Type B pancreatic cell (in vitro differentiated cells): ENCODE data around the gene EPB41L4B. TPM values are rescaled to one million over a fixed set of nuclear protein-coding genes. Genes with fewer than 3 reads are reported as not detected.

ENCODE experiments used
- DNase-seq: peaks from one replicate; pipeline ENCODE4 v3.0.0; 2021; ENCODE audit warnings: mixed read lengths; ENCODE audit not compliant: unreplicated experiment; ENCODE audit errors: extremely low spot score
- H3K27ac Mint-ChIP-seq: 2 replicates; pipeline ENCODE4 v1.8.0; 2021; ENCODE audit warnings: mild to moderate bottlenecking, mixed read lengths
- H3K27me3 Mint-ChIP-seq: 2 replicates; pipeline ENCODE4 v1.8.0; 2021; ENCODE audit warnings: mixed read lengths
- H3K36me3 Mint-ChIP-seq: 2 replicates; pipeline ENCODE4 v1.8.0; 2021; ENCODE audit warnings: mixed read lengths
- H3K4me1 Mint-ChIP-seq: one replicate; pipeline ENCODE4 v1.8.0; 2021; ENCODE audit warnings: mixed read lengths; ENCODE audit not compliant: unreplicated experiment
- H3K4me3 Mint-ChIP-seq: 2 replicates; pipeline ENCODE4 v1.8.0; 2021; ENCODE audit warnings: mild to moderate bottlenecking, mixed read lengths
- H3K9me3 Mint-ChIP-seq: 2 replicates; pipeline ENCODE4 v1.8.0; 2021; ENCODE audit warnings: mixed read lengths
- total RNA-seq: library from RNA; stranded (reverse); gene quantifications from 2 replicates; pipeline ENCODE4 v1.2.1, GENCODE V29; 2021; ENCODE audit warnings: low replicate concordance
- TF ChIP-seq, protein P1 (sequence below): fragments of 200-600 bp; sonication (generic); conservative IDR thresholded peaks from 2 replicates; pipeline ENCODE4 v1.5.0; 2021; ENCODE audit warnings: antibody characterized with exemption, mild to moderate bottlenecking

Gene EPB41L4B
- total RNA-seq, 1 donor from 2014 or later: 14.4 TPM

DNA sequence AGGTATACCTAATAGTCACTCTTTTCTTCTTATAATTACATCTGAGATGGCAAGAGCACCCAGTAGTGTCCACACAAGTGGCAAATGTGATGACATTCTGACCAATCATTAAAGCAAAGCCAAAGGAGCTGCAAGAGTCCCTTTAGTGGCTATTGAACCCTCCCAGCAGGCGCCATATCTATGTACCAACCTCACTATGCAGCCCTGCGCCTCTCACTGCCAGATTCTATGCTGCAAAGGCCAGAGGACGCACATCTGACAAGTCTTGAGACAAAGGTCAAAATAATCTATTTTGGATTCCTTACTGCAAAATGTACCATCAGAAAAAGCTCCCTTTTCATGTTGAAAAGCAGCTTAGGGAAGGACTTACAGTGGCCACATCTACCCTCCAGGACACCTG lies 47.0 kb downstream of the EPB41L4B start:
- Mint-ChIP-seq H3K27ac (peak overlapping the region; percentile 28), H3K4me3 (no peak overlapping the region), H3K36me3 (peaks cover 3% of the 10 kb centered on the region), H3K9me3 (no peaks in the 10 kb centered on the region), H3K4me1 (peaks cover 7% of the 10 kb centered on the region), H3K27me3 (no peaks in the 10 kb centered on the region)
- DNase-seq: no peak
- TF ChIP-seq, protein P1, sequence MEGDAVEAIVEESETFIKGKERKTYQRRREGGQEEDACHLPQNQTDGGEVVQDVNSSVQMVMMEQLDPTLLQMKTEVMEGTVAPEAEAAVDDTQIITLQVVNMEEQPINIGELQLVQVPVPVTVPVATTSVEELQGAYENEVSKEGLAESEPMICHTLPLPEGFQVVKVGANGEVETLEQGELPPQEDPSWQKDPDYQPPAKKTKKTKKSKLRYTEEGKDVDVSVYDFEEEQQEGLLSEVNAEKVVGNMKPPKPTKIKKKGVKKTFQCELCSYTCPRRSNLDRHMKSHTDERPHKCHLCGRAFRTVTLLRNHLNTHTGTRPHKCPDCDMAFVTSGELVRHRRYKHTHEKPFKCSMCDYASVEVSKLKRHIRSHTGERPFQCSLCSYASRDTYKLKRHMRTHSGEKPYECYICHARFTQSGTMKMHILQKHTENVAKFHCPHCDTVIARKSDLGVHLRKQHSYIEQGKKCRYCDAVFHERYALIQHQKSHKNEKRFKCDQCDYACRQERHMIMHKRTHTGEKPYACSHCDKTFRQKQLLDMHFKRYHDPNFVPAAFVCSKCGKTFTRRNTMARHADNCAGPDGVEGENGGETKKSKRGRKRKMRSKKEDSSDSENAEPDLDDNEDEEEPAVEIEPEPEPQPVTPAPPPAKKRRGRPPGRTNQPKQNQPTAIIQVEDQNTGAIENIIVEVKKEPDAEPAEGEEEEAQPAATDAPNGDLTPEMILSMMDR: no peak

DNA sequence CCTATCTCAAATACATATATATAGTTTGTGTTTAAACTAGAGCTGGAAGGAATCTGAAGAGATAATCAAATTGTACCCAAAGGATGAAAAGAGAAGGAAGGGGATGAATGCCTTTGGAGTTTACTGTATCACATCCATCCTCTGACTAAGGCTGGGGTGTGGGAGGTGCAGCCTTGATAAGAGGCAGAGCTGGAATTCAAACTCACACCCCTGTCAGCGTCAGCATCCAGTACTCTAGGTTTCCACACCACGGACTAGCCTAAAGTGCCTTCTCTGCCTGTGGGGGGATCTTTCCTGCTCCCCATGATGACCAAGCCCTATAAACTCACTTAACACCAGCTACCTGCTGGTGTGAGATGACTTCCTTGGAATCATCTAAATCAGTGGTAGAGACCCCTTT lies 48.1 kb downstream of the EPB41L4B start:
- no peak overlapping the region for H3K27ac Mint-ChIP-seq
- H3K4me1 Mint-ChIP-seq: peaks cover 7% of the 10 kb centered on the region
- no peak overlapping the region for H3K4me3 Mint-ChIP-seq
- DNase-seq: no peak
- no peaks in the 10 kb centered on the region for H3K9me3 Mint-ChIP-seq
- H3K36me3 Mint-ChIP-seq: peaks cover 3% of the 10 kb centered on the region
- TF ChIP-seq, protein P1: no peak
- H3K27me3 Mint-ChIP-seq: no peaks in the 10 kb centered on the region

DNA sequence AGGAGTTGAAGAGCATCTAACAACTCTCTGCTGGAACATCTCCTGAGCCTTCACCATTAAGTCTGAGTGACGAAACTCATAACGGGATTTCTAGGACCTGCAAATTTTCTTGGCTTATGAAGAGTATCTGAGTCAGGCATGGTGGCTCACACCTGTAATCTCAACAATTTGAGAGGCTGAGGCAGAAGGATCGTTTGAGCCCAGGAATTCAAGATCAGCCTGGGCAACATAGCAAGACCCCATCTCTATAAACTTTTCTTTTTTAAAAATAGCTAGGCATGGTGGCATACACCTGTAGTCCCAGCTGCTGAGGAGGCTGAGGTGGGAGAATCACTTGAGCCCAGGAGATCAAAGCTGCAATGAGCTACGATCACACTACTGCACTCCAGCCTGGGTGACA lies 48.8 kb downstream of the EPB41L4B start:
- Mint-ChIP-seq H3K4me3 (no peak overlapping the region), H3K27ac (no peak overlapping the region), H3K27me3 (no peaks in the 10 kb centered on the region), H3K4me1 (peaks cover 7% of the 10 kb centered on the region), H3K9me3 (peaks cover 4% of the 10 kb centered on the region), H3K36me3 (peaks cover 9% of the 10 kb centered on the region)
- DNase-seq: no peak
- TF ChIP-seq, protein P1: no peak

DNA sequence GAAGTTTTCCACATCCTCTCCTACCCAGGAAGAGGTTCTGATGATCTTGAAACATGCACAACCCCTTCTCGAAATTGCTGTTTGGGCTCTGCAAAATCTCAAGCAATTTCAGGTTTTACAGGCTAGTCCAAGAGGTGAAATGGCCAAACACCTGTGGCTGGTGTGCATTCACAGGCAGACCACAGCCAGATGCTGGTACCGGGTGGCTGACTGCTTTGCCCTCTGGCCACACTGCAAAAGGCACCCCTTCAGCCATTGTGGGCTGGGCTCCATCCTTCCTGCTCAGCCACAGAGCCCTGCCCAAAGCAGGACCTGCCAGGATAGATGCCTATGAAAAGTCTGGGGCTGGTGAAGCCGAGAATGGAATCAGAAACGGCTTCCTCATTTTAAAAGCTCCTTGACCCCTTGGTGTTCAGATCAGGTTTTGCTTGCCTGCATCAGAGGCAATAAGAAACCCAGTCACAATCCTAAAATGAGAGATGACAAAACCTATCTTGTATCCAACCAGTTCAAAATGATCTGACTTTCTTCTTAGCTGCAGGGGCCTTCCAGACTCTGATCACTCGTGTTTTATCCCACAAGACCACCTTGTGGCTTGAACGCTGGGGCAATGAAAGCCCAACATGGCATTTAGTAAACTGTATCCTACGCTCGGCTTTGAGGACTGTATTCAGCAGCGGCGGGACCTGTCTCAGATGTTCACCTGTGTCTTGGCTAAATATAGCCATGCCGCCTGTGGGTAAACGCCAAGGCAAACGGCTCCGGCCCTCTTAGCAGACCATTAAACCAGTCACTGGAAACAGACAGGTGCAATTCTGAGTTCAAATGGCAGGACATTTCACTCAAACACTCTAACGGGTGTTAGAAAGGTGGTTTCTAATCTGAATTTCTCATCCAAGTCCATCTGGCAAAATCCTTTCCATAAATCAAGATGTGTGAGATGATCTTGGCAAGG lies 49.6 kb downstream of the EPB41L4B start:
- Mint-ChIP-seq H3K4me1 (peaks cover 7% of the 10 kb centered on the region), H3K4me3 (no peak overlapping the region), H3K36me3 (peaks cover 10% of the 10 kb centered on the region), H3K27me3 (no peaks in the 10 kb centered on the region), H3K27ac (no peak overlapping the region), H3K9me3 (peaks cover 4% of the 10 kb centered on the region)
- TF ChIP-seq, protein P1: no peak
- no peak for DNase-seq

DNA sequence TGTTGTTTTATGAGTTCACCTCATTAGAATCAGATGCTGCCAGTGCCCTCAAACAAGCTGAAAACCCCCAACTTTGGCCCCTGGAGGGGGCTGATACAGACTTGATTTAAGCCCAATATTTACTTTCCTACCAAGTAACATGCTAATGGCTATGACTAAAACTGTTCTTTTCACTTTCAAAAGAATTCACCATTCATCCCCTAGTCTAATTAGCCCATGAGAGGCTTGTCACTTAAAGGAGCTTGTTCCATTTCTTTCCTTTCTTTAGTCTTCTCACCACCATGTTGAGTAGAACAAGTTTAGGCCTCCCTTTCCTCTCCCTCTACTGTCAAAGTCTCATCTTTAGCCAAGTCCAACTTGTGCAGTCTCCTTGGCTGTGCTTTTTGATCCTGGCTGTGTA lies 50.4 kb downstream of the EPB41L4B start:
- H3K27me3 Mint-ChIP-seq: no peaks in the 10 kb centered on the region
- H3K9me3 Mint-ChIP-seq: peaks cover 4% of the 10 kb centered on the region
- peaks cover 5% of the 10 kb centered on the region for H3K4me1 Mint-ChIP-seq
- no peak overlapping the region for H3K4me3 Mint-ChIP-seq
- H3K27ac Mint-ChIP-seq: no peak overlapping the region
- no peak for DNase-seq
- TF ChIP-seq, protein P1: no peak
- H3K36me3 Mint-ChIP-seq: peaks cover 10% of the 10 kb centered on the region
